Stimulated activated CD8-positive, alpha-beta memory T cell treated with anti-CD3 and anti-CD28 coated beads, Interleukin-4, amount 100 ng/mL, for 24 hours (primary cell): ENCODE results near the gene SYCP2.
A peak's percentile ranks its signal among the peaks of the same experiment; 100 is the strongest.

ENCODE experiments used
- DNase-seq: peaks from one replicate; pipeline ENCODE4 v3.0.0-alpha.2; 2020; ENCODE audit warnings: low read depth

The SYCP2 gene

GRCh38 chr20:59945175-59945574 lies 11.7 kb upstream of the SYCP2 start:
- DNase-seq, result no peak

GRCh38 chr20:59944726-59945125 lies 11.3 kb upstream of the SYCP2 start:
- no peak for DNase-seq

GRCh38 chr20:59942245-59942644 lies 8.8 kb upstream of the SYCP2 start:
- no peak for DNase-seq

- no peak for DNase-seq
Observed at GRCh38 chr20:59940956-59941294, 7.5 kb upstream of the SYCP2 start.

- DNase-seq, result peak; percentile 89
Observed at GRCh38 chr20:59940129-59940955, 6.9 kb upstream of the SYCP2 start, which contains the start of the genes FAM217B and PPP1R3D. FAM217B (plus strand) TSS chr20:59940389; CDS start chr20:59943944, 3,555 bp downstream. PPP1R3D (minus strand) TSS chr20:59940305; CDS start chr20:59939931, 374 bp downstream.

GRCh38 chr20:59939879-59940128 lies 6.4 kb upstream of the SYCP2 start:
- no peak for DNase-seq

GRCh38 chr20:59939052-59939878 lies 5.8 kb upstream of the SYCP2 start:
- DNase-seq, result no peak

- DNase-seq, result no peak
Observed at GRCh38 chr20:59938696-59939051, 5.2 kb upstream of the SYCP2 start.

- no peak for DNase-seq
Observed at GRCh38 chr20:59938221-59938620, 4.8 kb upstream of the SYCP2 start.

- no peak for DNase-seq
Observed at GRCh38 chr20:59937150-59937549, 3.7 kb upstream of the SYCP2 start.

- no peak for DNase-seq
Observed at GRCh38 chr20:59936409-59936808, 3.0 kb upstream of the SYCP2 start.

- DNase-seq, result no peak
Observed at GRCh38 chr20:59935457-59936185, 2.2 kb upstream of the SYCP2 start.

GRCh38 chr20:59933849-59934585 lies 580 bp upstream of the SYCP2 start:
- peak; percentile 70 for DNase-seq

- DNase-seq, result no peak
Observed at GRCh38 chr20:59932616-59933295, 681 bp downstream of the SYCP2 start.

- no peak for DNase-seq
Observed at GRCh38 chr20:59931511-59932312, 1.7 kb downstream of the SYCP2 start.

GRCh38 chr20:59925899-59926298 lies 7.5 kb downstream of the SYCP2 start:
- no peak for DNase-seq

GRCh38 chr20:59925359-59925758 lies 8.1 kb downstream of the SYCP2 start:
- no peak for DNase-seq

GRCh38 chr20:59923514-59923913 lies 9.9 kb downstream of the SYCP2 start:
- DNase-seq, result no peak

- no peak for DNase-seq
Observed at GRCh38 chr20:59920944-59921343, 12.5 kb downstream of the SYCP2 start.

GRCh38 chr20:59912609-59913008 lies 20.8 kb downstream of the SYCP2 start:
- DNase-seq, result no peak

GRCh38 chr20:59911041-59911440 lies 22.4 kb downstream of the SYCP2 start:
- no peak for DNase-seq
